AG09319 (cell line): ENCODE measurements around the gene OPRM1.

Experiments used
- DNase-seq: peaks from one replicate; pipeline ENCODE4 v3.0.0-alpha.2; 2010; ENCODE audit warnings: low read depth; ENCODE audit errors: extremely low read depth
- CTCF ChIP-seq: IDR thresholded peaks from 2 replicates; pipeline ENCODE4 v1.5.1; 2011; ENCODE audit warnings: low read depth, mild to moderate bottlenecking, inconsistent platforms, low read length, moderate library complexity

OPRM1 gene

GRCh38 chr6:154099211-154099610, 60.2 kb downstream of the OPRM1 start:
- TF ChIP-seq CTCF, result no peak
- no peak for DNase-seq

GRCh38 chr6:154106251-154106650, 67.2 kb downstream of the OPRM1 start:
- DNase-seq, result no peak
- no peak for TF ChIP-seq CTCF

GRCh38 chr6:154111025-154111424, 72.0 kb downstream of the OPRM1 start:
- no peak for TF ChIP-seq CTCF
- no peak for DNase-seq

- no peak for DNase-seq
- TF ChIP-seq CTCF, result no peak
Observed at GRCh38 chr6:154112181-154112809, 73.3 kb downstream of the OPRM1 start.

- no peak for DNase-seq
- no peak for TF ChIP-seq CTCF
Observed at GRCh38 chr6:154113392-154113791, 74.4 kb downstream of the OPRM1 start.

GRCh38 chr6:154117485-154117884, 78.4 kb downstream of the OPRM1 start:
- no peak for TF ChIP-seq CTCF
- DNase-seq, result no peak

GRCh38 chr6:154122195-154122925, 83.3 kb downstream of the OPRM1 start:
- DNase-seq, result no peak
- TF ChIP-seq CTCF, result no peak
